ENCODE results near the gene WDR90.
"Not testable (repeated sequence)": the region's sequence is repeated elsewhere in the genome, so short reads cannot be mapped to it uniquely, and the experiment has no call there.

WDR90 gene

GRCh38 chr16:689175-689897 is 40.2 kb downstream of the WDR90 start:
- DNase-seq (ENCODE audit: low read depth, low spot score): no peak

GRCh38 chr16:691242-691641 is 42.1 kb downstream of the WDR90 start:
- DNase-seq (ENCODE audit: low read depth, low spot score): not testable (repeated sequence)

DNA sequence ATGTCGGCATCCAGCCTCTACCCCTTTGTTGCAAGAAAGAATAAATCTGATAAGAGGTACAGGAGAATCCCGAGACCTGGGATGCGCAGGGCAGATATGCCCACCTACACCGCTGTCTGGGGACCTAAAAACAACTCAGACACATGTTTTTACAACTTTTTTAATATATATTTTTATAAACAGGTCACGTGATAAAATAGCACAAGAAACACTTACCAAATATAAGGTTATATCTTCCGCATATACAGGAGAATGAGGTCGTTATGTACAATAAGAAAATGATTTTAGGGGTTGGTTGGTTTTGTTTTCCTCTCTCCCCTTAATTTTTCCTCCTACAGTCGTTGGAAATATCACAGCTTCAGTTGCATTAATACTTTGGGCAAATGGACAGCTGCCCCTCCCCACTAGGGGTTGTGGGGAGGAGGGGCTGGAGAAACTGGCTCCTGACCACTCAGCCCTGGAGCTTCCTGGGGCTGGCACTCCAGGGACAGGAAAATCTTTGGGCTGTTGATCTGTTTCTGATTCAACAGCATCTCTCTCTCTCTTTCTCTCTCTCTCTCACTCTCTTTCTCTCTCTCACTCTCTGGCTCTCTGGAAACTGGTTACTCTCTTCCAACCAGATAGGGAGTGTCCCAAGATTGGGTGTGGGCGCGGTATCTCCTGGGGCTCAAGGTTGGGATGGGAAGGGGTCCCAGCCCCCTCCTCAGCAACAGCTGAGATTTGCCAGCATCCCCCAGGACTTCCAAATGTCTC is 43.4 kb downstream of the WDR90 start:
- DNase-seq (ENCODE audit: low read depth, low spot score): no peak

- no peak for DNase-seq (ENCODE audit: low read depth, low spot score)
These were observed 44.2 kb downstream of the WDR90 start for GRCh38 chr16:693364-693763.

- no peak for DNase-seq (ENCODE audit: low read depth, low spot score)
These were observed 44.6 kb downstream of the WDR90 start for GRCh38 chr16:693766-694165.

DNA sequence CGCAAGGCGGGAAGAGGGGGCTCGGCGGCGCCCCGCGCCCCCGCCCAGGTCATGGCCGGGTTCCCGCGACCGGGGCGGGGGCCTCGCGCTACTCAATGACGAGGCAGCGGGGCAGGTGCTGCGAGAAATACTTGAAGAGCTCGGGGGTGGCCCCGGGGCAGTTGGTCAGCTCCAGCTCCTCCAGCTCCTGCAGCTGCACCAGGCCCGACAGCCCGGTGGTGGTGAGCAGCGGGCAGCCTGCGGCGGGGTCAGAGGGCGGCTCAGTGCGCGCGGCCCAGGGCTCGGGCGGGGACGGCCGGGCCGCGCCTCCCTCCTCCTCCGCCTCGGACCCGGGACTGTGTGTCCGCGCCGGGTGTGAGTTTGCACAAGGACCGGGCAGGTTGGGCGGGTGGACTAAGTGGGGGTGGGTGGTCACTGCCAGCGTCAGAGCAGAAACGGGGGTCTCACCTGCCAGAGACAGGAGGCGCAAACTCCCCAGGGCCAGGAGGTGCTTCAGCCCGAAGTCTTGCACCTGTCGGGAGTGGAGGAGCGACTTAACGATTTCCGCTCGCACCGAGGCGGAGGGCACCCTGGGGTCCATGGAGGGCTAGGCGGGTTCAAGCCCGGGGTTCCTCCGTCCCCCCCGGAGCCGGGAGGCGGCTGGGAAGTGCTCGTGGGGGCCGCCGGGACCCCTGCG is 45.2 kb downstream of the WDR90 start:
- DNase-seq (ENCODE audit: low read depth, low spot score): no peak

DNA sequence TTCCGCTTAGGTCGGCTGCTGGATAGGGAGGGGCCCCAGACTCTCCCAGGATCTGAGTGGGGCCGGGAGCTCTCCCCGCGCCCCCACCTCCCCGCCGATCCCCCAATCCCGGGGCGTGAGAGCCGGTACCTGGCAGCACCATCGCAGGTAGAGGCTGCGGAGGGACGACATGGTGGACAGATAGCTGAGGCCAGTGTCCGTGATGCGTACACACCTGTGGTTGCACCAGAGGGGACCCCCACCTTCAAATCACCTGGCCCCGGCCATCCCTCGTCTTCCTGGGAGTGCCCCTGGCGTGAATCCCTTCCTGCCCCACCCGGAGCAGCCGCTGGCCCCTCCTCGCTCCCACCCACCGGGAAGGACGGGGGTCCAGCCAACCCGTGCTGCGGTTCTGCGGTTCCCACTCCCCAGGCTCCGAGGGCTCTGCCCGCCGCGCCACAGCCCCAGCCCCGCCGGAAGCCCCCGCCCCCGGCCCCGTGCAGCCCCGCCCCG is 45.7 kb downstream of the WDR90 start:
- DNase-seq (ENCODE audit: low read depth, low spot score): no peak

- DNase-seq (ENCODE audit: low read depth, low spot score): no peak
These were observed 46.4 kb downstream of the WDR90 start for GRCh38 chr16:695355-696089.

DNA sequence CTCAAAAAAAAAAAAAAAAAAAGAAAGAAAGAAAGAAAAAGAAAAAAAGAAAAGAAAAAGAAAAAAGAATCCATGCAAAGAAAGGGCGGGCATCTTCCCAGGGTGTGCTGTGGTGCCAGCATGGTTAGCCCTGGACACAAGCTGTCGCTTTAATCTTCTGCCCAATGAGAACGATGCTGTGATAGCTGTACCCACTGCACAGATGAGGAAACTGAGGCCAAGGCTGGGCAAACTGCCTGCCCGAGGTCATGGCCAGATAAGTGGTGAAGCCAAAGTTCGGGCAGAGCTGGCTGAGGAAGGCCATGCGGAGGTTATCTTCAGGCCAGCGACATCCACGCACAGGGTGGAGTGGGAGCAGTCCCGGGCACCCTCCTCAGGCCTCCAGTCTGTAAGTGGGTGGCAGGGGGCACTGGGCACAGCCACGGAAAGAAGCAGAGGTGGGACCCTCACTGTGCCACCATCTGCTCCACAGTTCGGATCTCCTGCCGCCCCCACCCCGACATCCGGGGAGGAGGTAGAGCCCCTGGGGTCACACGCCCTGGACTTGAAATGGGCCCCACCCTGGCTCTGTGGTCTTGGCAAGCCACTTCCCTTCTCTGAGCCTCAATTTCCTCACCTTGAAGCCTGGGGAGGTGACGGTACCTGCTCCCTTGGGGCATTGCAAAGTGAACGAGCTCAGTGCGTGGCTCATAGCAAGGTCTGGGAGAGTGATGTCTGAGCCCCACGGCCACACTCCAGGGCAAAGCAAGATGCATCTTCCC is 49.9 kb downstream of the WDR90 start:
- no peak for DNase-seq (ENCODE audit: low read depth, low spot score)

- DNase-seq (ENCODE audit: low read depth, low spot score): no peak
These were observed 51.8 kb downstream of the WDR90 start for GRCh38 chr16:700684-701584.

- no peak for DNase-seq (ENCODE audit: low read depth, low spot score)
These were observed 53.2 kb downstream of the WDR90 start for GRCh38 chr16:702341-702740.

DNA sequence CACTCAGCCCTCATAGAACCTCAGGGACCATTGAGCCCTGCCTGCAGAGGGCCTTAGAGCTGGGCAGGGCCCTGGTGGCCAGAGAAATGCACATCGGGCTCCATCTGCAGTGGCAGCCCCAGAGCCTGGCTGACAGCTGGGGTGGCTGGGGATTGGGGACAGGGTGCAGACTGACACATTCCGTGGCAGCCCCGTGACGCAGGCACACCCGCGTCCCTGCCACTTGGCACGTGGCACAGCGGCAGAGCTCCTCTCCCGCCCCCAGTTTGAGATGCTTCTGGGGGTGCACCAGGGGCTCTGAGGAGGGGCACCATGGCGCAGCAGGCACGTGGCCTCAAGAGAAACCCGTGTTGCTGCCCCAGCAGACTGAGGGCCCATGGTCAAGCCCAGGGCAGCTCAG is 54.2 kb downstream of the WDR90 start:
- DNase-seq (ENCODE audit: low read depth, low spot score): no peak

- DNase-seq (ENCODE audit: low read depth, low spot score): no peak
These were observed 54.9 kb downstream of the WDR90 start for GRCh38 chr16:704047-704446.

DNA sequence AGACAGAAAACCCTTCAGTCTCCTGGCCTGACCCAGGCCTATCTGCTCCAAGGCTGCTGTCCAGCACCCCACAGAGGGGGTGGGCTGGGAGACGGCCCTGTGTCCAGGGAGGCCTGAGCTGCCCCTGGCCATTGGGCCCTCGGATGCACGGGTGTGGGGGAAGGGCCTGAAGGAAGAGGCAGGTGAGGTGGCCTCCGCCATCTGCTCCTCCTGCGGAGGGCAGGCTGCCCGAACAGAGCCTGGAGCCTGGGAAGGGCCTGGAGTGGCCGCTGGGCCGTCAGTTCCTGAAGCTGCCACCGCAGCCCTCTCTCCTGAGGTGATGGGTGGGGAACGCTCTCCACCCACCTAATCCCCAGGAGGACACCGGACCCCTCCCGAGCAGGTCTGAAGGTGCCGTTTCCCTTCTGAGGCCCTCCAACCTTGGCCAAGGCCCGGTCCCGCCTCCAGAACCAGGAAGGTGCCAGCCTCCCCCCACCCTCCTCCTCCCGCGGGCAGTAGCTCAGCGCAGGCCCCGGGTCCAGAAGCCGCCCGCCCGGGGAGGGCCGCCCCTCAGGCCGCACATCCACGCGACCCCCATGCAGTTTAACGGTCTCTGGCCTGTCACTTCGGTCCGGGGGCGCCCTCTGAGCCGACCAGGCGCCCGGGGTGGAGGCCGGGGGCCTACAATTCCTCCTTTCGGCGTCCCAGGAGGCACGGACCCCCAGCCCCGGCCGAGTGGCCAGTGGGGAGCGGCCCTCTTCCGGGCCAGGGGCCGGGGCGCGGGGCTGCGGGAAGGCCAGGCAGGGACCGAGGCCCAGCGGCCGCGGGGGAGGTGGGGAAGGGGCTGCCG is 55.6 kb downstream of the WDR90 start:
- DNase-seq (ENCODE audit: low read depth, low spot score): no peak

- DNase-seq (ENCODE audit: low read depth, low spot score): no peak
These were observed 56.4 kb downstream of the WDR90 start, which contains the start of gene FBXL16 for GRCh38 chr16:705431-706188. TSS of gene FBXL16 (minus strand) at chr16:705801. CDS start at chr16:697405, 8,396 bp downstream.

GRCh38 chr16:706189-707061 is 57.3 kb downstream of the WDR90 start:
- no peak for DNase-seq (ENCODE audit: low read depth, low spot score)

DNA sequence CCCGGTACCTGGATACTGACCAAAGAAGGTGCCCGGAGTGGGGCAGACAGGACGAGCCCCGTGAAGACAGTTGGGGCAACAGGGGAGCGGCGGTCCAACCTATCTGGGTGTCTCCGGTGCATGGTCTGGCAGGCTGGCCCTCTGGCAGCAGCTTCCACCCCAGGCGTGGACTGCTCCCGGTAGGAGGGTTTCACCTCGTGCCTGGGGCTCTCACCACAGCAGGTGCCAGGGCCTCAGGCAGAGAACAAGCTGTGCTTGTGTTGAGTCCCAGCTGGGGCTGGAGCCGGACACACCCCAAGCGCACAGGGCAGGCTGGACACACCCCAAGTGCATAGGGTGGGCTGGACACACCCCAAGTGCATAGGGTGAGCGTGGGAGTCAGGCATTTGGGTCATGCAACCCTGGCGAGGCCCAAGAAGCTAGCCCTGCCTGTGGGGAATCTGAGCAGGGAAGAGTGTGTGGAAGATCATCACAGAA is 57.9 kb downstream of the WDR90 start:
- no peak for DNase-seq (ENCODE audit: low read depth, low spot score)

Measured in brain pericyte (primary cell).